ENCODE results near the gene PFDN1. TPM values are rescaled to one million over a fixed set of nuclear protein-coding genes. Genes with fewer than 3 reads are reported as not detected.
A peak's percentile ranks its signal among the peaks of the same experiment; 100 is the strongest.

The PFDN1 gene
- total RNA-seq, 1 experiment from 2014 or later = 91.9 TPM

DNA sequence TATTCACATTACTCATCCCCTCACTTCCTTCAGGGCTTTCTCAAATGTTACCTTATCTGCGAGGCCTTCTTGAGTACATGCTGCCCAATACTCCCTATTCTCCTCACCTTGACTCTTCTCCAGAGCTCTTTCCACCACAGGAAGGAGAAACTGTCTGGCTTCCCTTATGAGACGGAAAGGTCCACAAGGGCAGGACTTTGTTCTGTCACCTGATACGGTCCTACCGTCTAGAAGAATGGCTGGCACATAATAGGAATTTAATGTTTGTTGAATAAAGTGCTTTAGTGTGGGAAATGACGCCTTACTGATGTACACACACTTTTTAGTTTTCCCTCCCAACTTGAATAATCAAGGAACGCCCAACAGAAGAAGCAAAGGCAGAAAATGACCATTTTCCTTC lies 52.5 kb downstream of the PFDN1 start:
- POLR2A ChIA-PET (ENCODE audit: unreplicated experiment) = interaction anchor here (0.6 kb wide), 1 partner anchor 91 kb away, joined by 4 read pairs; no protein-coding TSS in a partner anchor
- H4K20me1 ChIP-seq (ENCODE audit: low read length) = no peaks in the 10 kb centered on the region
- CTCF ChIA-PET = no interaction called here
- H3K36me3 ChIP-seq (ENCODE audit: low read depth, low read length) = peaks cover 4% of the 10 kb centered on the region; the same call in 1 of the 2 replicates
- no peak overlapping the region for H3K9ac ChIP-seq (ENCODE audit: low read length)
- intact Hi-C loops (cut with micrococcal nuclease) = no loop called here
- TF ChIP-seq EZH2 (IDR thresholded peaks at IDR 0.05; ENCODE audit: low read length, unreplicated experiment) (no peak), EZH2phosphoT487 (IDR thresholded peaks at IDR 0.05; ENCODE audit: borderline replicate concordance, low read length) (no peak)
- TF ChIP-seq, protein P1, sequence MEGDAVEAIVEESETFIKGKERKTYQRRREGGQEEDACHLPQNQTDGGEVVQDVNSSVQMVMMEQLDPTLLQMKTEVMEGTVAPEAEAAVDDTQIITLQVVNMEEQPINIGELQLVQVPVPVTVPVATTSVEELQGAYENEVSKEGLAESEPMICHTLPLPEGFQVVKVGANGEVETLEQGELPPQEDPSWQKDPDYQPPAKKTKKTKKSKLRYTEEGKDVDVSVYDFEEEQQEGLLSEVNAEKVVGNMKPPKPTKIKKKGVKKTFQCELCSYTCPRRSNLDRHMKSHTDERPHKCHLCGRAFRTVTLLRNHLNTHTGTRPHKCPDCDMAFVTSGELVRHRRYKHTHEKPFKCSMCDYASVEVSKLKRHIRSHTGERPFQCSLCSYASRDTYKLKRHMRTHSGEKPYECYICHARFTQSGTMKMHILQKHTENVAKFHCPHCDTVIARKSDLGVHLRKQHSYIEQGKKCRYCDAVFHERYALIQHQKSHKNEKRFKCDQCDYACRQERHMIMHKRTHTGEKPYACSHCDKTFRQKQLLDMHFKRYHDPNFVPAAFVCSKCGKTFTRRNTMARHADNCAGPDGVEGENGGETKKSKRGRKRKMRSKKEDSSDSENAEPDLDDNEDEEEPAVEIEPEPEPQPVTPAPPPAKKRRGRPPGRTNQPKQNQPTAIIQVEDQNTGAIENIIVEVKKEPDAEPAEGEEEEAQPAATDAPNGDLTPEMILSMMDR (conservative IDR thresholded peaks at IDR 0.05; ENCODE audit: low read depth, low read length) = no peak
- no peak overlapping the region for H3K4me3 ChIP-seq (ENCODE audit: low read length)
- no TSS peak for BruUV-seq (replicated peaks)
- H3K27ac ChIP-seq (ENCODE audit: low read length) = peak overlapping the region; percentile 90
- H3K4me2 ChIP-seq (ENCODE audit: low read length) = no peak overlapping the region
- no peaks in the 10 kb centered on the region for H3K9me2 ChIP-seq (replicated peaks; ENCODE audit: low read length)
- H3K79me2 ChIP-seq (ENCODE audit: low read length) = peaks cover 60% of the 10 kb centered on the region
- ATAC-seq (no peak), DNase-seq (no peak)
- H3K4me1 ChIP-seq (ENCODE audit: insufficient read depth, low read length) = peaks cover 71% of the 10 kb centered on the region
- H2AFZ ChIP-seq (ENCODE audit: low read length) = no peak overlapping the region
- H3F3A ChIP-seq (ENCODE audit: low read length, unreplicated experiment) = peaks cover 17% of the 10 kb centered on the region
- H3K9me3 ChIP-seq (ENCODE audit: low read length) = no peaks in the 10 kb centered on the region
- H3K27me3 ChIP-seq (ENCODE audit: low read length) = no peaks in the 10 kb centered on the region

DNA sequence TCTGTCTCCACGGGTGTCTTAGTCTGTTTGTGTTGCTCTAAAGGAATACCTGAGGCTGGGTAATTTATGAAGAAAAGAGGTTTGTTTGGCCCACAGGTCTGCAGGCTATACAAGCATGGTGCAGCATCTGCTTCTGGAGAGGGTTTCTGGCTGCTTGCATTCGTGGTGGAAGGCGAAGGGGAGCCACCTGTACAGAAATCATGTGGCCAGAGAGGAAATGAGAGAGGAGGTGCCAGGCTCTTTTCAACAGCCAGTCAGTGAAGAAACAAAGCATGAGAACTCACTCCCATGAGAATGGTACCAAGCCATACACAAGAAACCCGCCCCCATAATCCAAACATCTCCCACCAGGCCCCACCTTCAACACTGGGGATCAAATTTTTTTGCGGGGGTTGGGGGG lies 53.4 kb downstream of the PFDN1 start:
- intact Hi-C loops (cut with micrococcal nuclease) = no loop called here
- Histone ChIP-seq H3K4me1 (ENCODE audit: insufficient read depth, low read length) (peaks cover 77% of the 10 kb centered on the region), H4K20me1 (ENCODE audit: low read length) (no peaks in the 10 kb centered on the region), H3K36me3 (ENCODE audit: low read depth, low read length) (peaks cover 5% of the 10 kb centered on the region; the same call in 1 of the 2 replicates), H3K9me3 (ENCODE audit: low read length) (no peaks in the 10 kb centered on the region), H3K79me2 (ENCODE audit: low read length) (peaks cover 56% of the 10 kb centered on the region), H3K4me2 (ENCODE audit: low read length) (no peak overlapping the region), H3F3A (ENCODE audit: low read length, unreplicated experiment) (peaks cover 17% of the 10 kb centered on the region), H3K27ac (ENCODE audit: low read length) (no peak overlapping the region), H3K4me3 (ENCODE audit: low read length) (no peak overlapping the region), H3K27me3 (ENCODE audit: low read length) (no peaks in the 10 kb centered on the region), H2AFZ (ENCODE audit: low read length) (no peak overlapping the region), H3K9me2 (replicated peaks; ENCODE audit: low read length) (no peaks in the 10 kb centered on the region), H3K9ac (ENCODE audit: low read length) (no peak overlapping the region)
- ATAC-seq (no peak), DNase-seq (no peak)
- ChIA-PET CTCF (no interaction called here), POLR2A (ENCODE audit: unreplicated experiment) (no interaction called here)
- TF ChIP-seq EZH2 (IDR thresholded peaks at IDR 0.05; ENCODE audit: low read length, unreplicated experiment) = no peak
- TF ChIP-seq, protein P1 (conservative IDR thresholded peaks at IDR 0.05; ENCODE audit: low read depth, low read length) = no peak
- no peak for TF ChIP-seq EZH2phosphoT487 (IDR thresholded peaks at IDR 0.05; ENCODE audit: borderline replicate concordance, low read length)
- BruUV-seq (replicated peaks) = no TSS peak

DNA sequence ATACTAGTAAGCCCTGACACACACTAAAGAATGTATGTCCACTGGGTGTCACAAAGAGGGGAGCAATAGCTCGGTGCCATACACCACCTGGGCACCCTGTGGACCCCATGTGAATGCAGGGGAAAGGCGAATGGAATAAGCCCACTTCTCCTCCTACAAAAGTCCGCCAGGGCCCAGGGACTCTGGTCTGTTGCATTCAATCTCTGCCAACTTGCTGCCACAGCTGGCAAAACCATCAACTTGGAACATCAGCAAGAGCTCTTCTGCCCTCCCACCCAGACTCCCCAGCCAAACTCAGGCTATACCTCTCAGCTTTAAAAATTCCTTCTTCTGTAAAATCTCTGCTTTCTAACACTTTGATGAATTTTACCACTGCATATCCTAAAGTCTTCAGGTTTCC lies 54.5 kb downstream of the PFDN1 start:
- ChIA-PET POLR2A (ENCODE audit: unreplicated experiment) (no interaction called here), CTCF (no interaction called here)
- Histone ChIP-seq H3K4me2 (ENCODE audit: low read length) (no peak overlapping the region), H3K27ac (ENCODE audit: low read length) (no peak overlapping the region), H3F3A (ENCODE audit: low read length, unreplicated experiment) (peaks cover 17% of the 10 kb centered on the region), H3K4me3 (ENCODE audit: low read length) (no peak overlapping the region), H3K9me2 (replicated peaks; ENCODE audit: low read length) (no peaks in the 10 kb centered on the region), H3K79me2 (ENCODE audit: low read length) (peaks cover 48% of the 10 kb centered on the region), H4K20me1 (ENCODE audit: low read length) (no peaks in the 10 kb centered on the region), H3K9ac (ENCODE audit: low read length) (no peak overlapping the region), H3K9me3 (ENCODE audit: low read length) (no peaks in the 10 kb centered on the region), H3K4me1 (ENCODE audit: insufficient read depth, low read length) (peaks cover 66% of the 10 kb centered on the region), H2AFZ (ENCODE audit: low read length) (no peak overlapping the region), H3K36me3 (ENCODE audit: low read depth, low read length) (peaks cover 8% of the 10 kb centered on the region; the same call in 1 of the 2 replicates), H3K27me3 (ENCODE audit: low read length) (no peaks in the 10 kb centered on the region)
- ATAC-seq = no peak
- DNase-seq = no peak
- intact Hi-C loops (cut with micrococcal nuclease) = no loop called here
- TF ChIP-seq, protein P1 (conservative IDR thresholded peaks at IDR 0.05; ENCODE audit: low read depth, low read length) = no peak
- TF ChIP-seq EZH2 (IDR thresholded peaks at IDR 0.05; ENCODE audit: low read length, unreplicated experiment) (no peak), EZH2phosphoT487 (IDR thresholded peaks at IDR 0.05; ENCODE audit: borderline replicate concordance, low read length) (no peak)
- BruUV-seq (replicated peaks) = no TSS peak
